T1000 (cell line): ENCODE measurements around the gene TRIM40.
"Not testable (repeated sequence)": the region's sequence is repeated elsewhere in the genome, so short reads cannot be mapped to it uniquely, and the experiment has no call there.

Source experiments
- DNase-seq: peaks from one replicate; lab custom pipeline; 2025; ENCODE audit warnings: mixed read lengths; lab: John Stamatoyannopoulos, UW

Gene TRIM40

DNA sequence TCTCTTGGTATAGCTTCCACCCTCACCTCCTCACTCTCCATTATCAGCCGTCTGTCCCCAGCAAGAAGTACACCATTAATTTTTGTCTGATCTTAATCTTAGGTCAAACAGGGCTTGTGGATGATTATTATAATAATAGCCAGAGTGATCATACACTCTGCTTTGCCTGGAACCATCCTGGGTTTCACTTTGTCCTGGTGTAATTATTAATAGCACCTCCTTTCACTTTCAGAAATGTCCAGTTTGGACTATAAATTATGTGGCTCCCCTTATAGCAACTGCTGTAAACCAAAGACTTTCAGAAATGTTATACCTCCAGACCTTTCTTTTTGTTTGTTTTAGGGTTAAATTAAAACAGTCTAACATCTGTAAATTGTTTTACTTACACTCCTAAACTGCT, 22.1 kb upstream of the TRIM40 start:
- no peak for DNase-seq

GRCh38 chr6:30116724-30117123, 19.2 kb upstream of the TRIM40 start:
- no peak for DNase-seq

- DNase-seq: not testable (repeated sequence)
These were observed 17.2 kb upstream of the TRIM40 start for GRCh38 chr6:30118691-30119090.

GRCh38 chr6:30121446-30122366, 14.2 kb upstream of the TRIM40 start:
- no peak for DNase-seq

GRCh38 chr6:30122515-30122914, 13.4 kb upstream of the TRIM40 start:
- DNase-seq: no peak

DNA sequence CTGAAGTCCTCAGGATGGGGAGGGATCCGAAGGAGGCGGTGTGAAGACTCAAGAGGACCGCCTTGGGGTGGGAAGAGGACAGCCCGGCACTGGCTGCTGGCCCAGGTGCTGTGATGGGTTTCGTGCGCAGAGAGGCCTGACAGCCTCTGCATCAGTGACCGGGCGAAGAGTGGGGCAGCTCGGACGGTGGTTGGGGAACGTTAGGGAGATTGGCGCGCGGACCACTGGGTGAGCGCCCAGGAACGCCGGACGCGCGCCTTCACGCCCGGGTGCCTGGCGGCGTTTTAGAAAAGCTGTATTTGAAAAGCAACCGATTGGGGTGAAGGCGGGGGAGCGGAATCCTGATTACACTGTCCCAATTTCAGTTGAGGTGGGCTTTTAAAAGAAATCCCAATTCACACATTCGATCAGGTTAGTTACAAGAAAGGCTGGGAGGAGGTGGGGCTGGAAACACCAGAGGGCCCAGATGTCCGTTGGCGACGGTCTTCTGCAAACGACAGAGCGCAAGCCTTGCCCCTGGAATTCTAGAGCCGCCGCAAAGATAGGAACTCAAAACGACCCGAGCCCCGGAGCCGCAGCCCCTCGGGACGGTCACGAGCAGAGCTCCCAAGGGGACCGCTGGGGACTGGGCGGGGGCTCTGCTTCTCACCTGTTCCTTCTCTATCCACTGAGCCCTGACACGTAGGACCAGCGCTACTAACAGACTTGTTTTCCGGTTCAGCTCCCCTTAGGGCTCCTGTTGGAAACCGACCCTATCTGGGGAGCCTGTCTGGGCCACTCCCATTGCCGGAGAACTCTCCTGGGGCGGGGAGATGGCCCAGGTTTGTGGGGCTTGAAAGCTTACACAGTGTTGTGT, 8.5 kb upstream of the TRIM40 start:
- DNase-seq: no peak

- no peak for DNase-seq
These were observed 6.4 kb upstream of the TRIM40 start for GRCh38 chr6:30129265-30130178.

DNA sequence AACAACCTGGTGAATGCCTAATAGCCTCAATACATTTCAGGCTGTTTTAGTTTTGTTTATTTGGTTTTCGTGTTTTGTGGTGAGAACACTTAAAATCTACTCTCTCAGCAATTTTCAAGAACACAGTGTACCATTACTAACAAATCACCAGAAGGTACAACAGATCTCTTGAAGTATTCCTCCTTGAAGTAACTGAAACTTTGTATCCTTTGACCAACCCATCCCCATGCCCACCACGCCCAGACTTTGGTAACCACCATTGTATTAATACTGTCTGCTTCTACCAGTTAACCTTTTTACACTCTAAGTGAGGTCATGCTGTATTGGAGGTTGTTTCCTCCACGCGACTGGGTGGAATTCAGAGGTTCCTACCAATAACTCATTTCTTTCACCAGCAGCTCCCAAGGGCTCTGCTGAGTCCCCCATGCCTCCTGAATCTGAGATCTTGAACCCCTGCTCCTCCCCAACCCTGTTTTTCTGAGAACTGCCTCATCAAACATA, 5.7 kb upstream of the TRIM40 start:
- DNase-seq: no peak

DNA sequence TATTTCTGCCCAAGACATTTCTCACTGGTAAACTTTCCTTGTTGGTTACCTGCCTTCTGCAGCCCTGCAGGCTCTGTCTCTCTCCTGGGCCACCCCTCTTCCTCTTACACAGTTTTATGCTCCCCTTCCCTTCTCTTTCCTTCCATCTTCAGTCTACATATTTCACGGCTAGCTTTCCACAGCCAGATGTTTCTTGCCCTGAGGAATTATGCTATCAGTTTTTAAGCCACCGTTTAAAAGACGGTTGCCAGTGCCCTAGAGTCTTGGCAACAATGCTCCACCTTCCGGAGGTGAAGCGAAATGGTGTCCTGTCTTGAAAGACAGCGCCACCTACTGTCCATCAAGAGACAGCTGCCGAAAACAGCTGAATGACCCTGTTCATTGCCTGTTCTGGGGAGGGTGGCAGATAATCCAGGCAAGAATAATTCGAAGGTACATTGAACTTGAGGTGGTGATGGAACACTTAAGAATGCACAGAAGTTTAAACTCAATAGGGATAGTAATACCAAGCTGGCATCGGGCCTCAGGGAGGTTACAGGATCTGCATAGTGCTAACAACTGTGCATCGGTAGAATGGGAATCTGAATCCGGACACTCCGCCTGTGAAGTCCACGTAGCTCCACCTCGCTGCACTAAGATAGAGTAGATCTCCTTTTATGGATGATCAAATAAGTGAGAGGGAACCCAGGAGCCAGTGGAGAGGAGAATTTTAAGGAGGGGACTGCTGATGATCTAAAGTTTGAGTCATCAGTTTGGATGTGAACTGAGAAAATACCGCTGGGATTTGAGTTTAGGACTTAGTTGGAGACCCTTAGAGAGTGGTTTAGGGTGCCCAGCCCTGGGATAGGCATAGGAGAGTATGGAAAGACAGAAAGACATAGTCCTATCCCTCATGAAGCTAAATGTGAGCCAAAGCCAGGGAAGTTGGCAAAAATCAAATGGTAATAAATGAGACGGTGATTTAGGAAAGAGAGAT, 4.8 kb upstream of the TRIM40 start:
- DNase-seq: peak; percentile 30

- DNase-seq: no peak
These were observed 3.9 kb upstream of the TRIM40 start for GRCh38 chr6:30131947-30132497.

GRCh38 chr6:30135147-30135546, 793 bp upstream of the TRIM40 start:
- no peak for DNase-seq

GRCh38 chr6:30136570-30137286, 788 bp downstream of the TRIM40 start:
- DNase-seq: no peak

DNA sequence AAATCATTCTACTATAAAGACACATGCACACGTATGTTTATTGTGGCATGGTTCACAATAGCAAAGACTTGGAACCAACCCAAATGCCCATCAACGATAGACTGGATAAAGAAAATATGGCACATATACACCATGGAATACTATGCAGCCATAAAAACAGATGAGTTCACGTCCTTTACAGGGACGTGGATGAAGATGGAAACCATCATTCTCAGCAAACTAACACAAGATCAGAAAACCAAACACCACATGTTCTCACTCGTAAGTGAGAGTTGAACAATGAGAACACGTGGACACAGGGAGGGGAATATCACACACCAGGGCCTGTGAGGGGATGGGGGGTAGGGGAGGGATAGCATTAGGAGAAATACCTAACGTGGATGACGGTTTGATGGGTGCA, 4.3 kb downstream of the TRIM40 start:
- DNase-seq: not testable (repeated sequence)

- no peak for DNase-seq
These were observed 6.7 kb downstream of the TRIM40 start for GRCh38 chr6:30142665-30143064.

- DNase-seq: no peak
These were observed 7.8 kb downstream of the TRIM40 start for GRCh38 chr6:30143780-30144179.

GRCh38 chr6:30144811-30145210, 8.9 kb downstream of the TRIM40 start:
- DNase-seq: no peak

GRCh38 chr6:30145818-30146217, 9.9 kb downstream of the TRIM40 start:
- no peak for DNase-seq

DNA sequence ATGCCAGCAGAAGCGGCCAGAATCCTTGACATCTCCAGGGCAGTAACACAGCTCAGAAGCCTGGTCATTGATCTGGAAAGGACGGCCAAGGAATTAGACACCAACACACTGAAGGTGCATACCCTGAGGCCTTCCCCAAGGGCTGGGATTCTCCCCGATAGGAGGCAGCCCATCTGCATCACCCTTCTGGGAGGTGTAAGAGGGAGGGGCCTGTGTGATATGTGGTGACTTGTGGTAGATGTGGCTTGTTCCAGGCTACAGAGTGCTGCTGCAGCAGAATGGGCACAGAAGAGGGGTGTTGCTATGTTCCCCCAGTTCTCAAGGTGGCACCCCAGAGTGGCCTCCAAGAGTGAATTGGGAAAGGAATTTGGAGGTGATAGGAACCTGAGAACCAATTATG, 11.2 kb downstream of the TRIM40 start:
- no peak for DNase-seq

DNA sequence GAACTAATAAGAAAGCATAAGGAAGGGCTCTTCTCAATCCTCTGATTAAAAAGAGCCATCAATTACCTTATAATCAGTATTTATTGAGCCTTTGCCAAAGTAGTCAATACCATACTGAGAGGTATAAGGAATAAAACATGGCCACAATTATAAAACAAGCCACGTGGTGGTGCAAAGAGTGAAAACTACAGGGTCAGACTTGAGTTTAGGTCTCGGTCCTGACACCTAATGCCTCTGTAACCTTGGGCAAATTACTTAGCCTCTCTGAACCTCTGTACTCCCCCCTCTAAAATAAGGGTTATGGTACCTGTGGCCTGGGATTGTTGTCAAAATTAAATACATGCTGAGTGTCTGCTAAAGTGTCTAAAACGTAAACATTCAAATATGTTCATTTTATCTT, 13.3 kb downstream of the TRIM40 start:
- no peak for DNase-seq
